GM18861 (cell line): Measurements from ENCODE around the gene FBLN2.

Experiments
- ATAC-seq: cut with Tn5 transposase; IDR thresholded peaks from one replicate; pipeline ENCODE4 v1.9.1; 2021; ENCODE audit not compliant: unreplicated experiment

The FBLN2 gene

DNA sequence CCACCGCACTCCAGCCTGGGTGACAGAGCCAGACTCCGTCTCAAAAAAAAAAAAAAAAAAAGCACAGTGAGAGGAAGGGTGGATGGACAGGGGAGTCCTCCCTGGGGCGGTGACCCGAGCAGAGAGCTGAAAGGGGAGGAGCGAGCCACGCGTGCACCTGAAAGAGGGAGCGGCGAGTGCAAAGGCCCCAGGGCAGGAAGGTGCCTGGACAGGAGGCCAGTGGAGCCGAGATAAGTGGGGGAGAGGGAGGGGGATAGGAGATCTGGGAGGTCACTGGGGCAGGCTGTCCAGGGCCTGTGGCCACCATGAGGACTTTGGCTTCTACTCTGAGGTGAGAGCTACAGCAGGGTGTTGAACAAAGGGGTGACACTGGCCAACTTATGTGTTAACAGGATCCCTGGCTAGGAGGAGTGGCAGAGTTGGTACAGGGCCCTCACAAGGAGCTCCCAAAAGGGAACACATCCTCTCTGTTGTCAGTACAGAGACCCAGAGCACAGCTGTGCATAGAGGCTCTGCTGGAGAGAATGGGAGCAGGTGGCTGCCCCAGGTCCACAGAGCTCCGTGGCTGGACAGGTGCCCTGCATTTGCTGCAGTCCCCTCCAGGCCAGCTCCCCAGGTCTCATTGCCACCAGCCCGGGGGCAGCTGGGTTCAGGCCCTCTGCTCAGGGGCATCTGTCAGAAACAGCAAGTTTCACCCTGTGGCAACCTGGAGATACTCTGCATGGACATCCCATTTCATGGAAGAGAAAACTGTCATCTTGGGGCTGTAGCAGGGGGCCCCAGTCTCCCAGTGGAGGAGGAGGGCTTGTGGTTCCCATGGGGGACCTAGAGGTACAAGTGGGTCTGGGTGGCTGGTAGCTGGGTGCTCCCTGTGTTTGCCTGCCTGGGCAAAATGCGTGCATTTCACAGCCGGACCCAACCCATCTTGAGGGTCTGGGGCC, 28.5 kb downstream of the FBLN2 start:
- no peak for ATAC-seq

DNA sequence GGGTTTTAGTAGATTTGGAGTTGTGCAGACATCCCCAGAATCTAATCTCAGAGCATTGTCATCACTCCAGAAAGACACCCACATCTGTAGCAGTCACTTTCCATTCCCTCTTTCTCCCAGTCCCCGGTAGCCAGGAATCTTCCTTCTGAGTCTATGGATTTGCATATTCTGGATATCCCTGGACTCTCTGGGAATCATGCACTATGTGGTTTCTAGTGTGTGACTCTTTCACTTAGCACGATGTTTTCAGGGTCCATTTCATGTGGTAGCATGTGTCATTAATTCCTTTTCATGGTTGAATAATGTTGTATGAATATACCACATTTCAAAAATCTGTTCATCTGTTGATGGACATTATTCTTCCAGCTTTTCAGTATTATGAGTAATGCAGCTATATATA, 29.3 kb downstream of the FBLN2 start:
- no peak for ATAC-seq

DNA sequence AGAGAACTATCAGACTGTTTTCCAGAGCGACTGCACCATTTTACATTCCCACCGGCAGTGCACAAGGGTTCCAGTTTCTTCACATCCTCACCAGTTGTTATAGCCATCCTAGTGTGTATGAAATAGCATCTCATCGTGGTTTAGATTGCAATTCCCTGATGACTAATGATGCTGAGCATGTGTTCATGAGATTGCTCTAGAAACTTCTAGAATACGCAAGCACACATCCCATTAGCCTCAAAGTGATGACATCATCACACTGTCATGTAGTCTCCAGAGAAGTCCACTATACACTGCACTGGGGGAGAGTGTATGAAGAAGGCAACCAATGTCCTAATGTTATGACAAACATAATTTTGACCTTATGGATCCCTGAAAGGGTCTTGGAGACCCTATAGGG, 30.1 kb downstream of the FBLN2 start:
- no peak for ATAC-seq

DNA sequence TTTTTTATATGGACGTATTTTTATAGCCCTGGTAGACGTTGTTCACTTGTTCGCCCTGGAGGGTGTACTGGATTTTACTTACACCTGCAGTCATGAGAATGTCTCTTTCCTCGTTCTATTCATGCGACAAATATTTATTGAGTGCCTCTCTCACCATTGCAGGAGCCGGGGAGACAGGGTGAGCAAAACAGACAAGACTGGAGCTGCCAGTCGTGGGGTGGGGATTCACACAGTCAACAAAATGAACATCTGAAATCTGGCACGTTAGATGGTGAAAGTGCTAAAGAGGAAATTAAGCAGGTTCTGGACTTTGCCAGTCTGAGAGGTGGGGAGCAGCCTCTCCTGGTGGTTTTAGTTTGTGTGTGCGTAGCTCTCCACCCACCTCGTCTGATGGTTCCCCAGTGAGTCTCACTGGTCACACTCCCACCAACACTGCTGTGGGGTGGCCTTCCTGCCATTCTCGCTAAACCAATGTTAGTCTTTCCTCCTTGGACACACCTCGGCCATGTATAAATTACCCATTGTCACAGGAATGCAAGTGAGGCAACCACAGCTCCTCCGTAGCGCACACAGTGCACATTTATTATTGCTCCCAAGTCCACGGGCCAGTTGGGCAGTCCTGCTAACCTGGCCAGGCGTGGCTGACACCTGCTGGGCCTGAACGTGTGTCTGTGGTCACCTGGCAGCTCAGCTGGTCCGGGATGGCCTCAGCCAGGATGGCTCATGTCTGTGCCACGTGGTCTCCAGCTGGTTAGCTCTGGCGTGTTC, 31.5 kb downstream of the FBLN2 start:
- no peak for ATAC-seq

DNA sequence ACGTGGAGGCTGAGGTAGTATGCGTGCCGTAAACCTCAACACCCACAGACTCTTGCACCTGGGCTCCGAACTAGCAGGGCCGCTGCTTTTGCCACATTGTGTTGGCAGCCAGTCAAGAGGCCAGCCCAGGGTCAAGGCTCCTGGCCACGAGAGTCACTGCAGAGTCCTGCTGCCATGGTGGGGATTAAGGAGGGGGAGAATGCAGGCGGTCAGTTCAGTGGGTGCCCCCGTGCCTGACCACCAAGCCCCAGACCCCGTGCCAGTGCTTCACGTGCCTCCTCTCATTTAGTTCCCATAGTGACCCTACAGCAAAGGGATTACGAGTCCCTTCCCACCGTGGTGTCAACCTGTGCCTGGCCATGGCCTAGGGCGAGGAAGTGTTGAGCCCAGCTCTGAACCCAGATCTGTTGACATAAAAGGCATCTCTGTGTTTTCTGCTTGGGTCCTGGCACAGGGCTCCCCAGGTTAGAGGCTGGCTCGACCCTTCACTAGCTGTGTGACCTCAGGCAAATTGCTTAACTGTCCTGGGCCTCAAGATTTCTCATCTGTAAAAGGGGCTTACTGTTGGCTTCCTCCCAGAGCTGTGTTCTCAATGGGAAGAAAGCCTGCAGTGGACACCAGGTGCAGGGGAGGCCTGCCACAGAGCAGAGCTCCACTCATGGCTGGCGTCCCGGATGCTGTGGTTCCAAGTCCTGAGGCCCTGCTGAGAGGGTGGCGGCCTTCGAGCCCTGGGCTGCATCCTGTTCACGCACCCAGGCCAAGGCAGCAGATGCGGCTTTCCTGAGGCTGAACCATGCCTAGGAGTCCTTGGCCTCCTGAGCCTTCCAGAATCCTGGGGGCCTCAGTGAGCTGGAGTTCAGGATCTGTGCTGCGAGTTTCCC, 32.8 kb downstream of the FBLN2 start:
- no peak for ATAC-seq

DNA sequence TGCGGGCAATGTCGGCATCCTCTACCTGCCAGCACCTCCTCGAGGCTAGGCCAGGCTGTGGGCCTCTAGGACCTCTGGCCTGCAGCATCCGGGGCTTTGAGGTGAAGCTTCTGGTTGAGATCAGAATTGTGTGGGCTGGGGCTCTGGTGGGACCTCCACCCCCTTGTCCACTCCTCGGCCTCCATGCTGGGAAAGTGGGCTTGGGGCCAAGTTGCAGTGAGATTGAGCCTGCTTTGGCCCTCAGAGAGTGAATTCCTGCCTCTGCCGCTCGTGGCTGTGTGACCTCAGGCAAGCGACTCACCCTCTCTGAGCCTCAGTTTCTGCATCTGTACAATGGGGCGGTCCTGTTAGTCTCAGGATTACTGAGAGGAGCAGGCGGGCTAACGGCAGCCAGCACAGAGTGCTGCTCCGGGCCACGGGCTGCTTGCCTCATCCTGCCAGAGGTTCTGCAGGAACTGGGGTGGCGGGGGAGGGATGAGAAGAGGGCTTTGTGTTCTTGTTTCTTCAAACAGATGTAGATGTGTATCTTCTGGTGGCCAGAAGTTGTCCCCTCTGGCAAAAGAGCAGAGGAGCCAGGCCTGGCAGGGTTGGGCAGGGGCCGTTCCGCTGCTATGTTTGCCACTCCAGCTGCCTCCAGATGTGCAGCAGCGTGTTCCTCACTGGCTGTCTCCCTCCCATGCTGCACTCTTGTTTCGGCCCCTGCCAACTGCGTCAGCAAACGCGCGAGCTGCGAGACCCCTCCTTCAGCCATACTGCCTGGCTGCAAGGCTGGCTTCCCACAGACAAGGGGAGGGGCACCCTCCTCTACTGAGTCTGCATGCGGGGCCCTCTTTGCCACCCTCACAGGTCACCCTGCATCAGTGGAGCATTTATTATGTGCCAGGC, 33.7 kb downstream of the FBLN2 start:
- no peak for ATAC-seq

DNA sequence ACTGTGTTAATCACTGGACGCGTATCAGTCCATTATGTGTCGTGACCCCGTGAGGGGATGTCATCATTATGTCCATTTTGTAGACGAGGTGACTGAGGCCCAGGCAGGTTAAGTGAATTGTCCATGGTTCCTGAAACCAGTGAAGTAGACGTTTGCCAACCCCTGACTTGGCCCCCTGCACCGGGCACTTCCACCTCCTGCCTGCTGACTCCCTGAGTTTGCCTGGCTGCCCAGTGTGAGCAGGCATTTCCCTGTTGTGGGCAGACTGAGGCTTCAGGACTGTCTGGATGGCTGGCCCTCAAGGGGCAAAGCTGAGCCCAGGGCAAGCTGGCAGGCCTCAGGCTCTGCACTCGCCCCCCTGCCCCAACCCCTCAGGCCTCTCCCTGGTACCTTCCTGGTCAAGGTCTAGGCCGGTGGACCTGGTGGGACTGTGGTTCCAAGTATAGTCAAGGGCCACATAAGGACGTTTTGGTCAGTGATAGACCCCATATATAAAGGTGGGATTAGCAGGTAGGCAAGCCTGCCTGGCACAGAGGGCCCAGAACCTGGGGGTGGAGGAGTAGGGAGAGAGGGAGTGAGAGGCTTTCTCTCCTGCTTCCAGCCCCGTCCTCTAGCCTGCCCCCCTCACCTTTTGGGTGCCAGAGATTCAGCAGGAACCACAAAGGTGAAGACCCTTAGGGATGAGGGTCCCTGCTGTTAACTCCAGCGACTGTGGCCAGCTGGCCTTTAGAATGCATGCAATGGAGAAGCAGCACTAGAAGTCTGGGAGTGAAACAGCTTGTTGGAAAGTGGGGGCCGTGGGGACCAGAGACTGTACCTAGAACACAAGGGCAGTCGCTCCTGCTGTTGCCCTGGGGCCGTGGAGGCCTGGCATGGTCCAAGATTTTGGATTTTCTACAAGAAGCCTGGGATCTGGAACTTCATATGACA, 34.6 kb downstream of the FBLN2 start:
- ATAC-seq, result no peak

DNA sequence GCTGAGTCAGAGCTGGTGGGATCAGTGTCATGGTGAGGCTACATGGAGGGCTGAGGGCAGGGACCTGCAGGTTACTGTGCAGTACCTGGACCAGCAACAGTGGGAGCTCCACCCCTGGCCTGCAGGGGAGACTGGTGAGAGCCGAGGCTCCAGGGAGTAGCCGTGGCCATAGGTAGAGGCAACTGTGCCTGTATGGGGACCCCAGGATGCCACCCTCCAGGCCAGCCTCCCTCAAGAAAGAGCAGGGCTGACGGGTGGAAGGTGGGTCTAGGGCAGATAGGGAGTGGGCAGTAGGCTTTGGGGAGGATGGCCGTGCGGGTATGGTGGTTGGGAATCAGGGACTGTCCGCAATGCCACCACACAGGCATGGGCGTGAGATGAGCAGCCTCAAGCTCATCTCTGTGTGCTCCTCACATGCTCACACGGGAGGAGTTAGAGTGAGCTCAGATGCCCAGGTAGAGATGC, 35.5 kb downstream of the FBLN2 start:
- ATAC-seq, result no peak

DNA sequence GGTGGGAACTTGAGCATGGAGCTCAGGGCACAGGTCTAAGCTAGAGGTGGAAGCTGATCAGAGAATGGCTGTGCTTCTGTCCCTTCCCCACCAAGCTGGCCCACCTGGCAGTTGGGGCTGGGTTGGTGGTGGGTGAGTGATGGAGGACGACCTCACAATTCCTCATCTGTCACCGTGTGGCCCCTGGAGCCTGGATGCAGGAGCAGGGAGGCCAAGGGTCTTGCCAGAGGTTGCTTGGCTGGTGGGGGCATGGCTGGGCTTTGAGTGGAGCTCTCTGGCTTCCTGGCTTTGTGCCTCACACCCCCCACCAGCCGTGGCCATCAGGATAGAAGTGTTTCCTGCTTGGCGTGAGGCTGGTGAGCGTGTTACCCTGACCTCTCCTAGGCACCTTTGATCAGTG, 36.0 kb downstream of the FBLN2 start:
- no peak for ATAC-seq

DNA sequence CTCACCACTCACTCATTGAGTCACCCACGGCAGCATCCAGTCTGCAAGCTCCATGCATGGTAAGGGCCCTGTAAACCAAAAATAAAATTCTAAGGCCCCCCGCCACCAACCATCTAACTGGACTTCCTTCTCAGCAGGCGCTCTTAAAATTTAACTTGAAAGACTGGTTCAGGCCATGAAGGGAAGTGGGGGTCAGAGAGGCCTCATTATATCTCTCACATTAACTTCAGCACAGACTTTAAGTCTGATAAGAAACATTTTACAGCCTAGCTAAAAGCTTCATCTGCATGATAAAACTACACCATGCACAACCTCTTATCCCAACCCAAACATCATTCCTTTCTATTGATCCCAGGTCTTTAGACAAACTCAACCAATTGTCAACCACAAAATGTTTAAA, 38.5 kb downstream of the FBLN2 start:
- no peak for ATAC-seq

DNA sequence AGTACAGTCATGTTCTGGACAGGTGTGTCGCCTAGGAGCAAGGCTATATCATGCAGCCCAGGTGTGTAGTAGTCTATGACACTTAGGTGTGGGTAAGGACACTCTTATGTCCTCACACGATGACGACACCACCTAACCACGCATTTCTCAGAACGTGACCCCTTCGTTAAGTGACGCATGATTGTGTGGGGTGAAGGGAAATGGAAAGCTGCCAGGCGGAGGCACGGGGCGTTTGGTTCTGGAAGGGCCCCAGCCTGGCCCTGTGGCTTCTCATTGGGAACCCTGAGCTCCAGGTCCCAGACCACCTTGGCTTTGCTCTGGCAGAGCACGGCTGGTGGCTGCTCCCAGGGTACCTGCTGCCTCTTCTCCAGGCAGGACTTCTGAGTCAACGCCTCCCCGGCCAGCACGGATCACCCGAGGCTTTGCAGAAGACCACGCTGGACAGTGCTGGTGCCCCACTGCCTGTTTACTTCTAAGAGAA, 39.3 kb downstream of the FBLN2 start:
- ATAC-seq, result no peak

DNA sequence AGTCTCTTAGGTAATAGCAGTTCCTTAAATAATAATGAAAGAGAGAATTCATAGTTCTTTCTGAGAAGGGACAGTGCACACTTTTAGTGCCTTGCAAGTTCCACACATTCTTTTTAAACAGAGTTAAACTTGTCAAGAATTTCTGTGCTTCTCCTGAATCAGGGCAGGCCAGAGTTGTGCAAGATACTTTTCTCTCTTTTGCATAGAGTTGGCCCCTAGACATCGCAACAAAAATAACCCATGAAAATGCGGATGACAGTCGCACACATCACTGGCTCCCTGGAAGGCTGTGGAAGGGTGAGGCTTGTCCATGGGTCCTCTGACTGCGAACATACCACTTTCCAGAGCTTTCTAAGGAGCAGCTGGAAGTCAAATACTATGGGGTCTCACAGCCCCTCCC, 40.1 kb downstream of the FBLN2 start:
- ATAC-seq, result no peak

DNA sequence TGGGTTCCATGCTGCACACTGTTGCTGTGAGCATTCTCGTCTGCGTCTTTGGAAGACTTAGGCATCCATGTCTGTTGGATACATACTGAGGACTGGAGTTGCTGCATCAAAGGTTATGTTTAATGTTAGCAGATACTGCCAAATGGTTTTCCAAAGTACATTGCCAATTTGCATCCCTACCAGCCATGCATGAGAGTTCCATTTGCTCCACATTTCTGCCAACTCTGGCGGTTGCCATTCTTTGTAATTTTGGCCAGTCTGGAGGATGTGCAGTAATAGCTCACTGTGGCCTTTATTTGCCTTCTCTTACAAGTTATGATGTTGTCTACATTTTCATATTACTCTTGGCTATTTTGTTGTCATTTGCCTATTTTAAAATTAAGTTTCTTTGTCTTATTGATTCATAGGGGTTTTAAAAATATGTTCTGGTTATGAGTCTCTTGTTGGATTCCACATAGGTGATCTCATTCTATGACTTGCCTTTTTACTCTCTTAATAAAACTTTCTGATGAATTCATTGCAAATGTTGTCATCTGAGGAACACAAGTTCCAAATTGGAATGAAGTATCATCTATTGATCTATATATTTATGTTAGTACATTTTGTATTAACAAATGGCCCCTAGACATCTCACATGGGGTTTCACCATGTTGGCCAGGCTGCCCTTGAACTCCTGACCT, 42.1 kb downstream of the FBLN2 start:
- ATAC-seq, result no peak

DNA sequence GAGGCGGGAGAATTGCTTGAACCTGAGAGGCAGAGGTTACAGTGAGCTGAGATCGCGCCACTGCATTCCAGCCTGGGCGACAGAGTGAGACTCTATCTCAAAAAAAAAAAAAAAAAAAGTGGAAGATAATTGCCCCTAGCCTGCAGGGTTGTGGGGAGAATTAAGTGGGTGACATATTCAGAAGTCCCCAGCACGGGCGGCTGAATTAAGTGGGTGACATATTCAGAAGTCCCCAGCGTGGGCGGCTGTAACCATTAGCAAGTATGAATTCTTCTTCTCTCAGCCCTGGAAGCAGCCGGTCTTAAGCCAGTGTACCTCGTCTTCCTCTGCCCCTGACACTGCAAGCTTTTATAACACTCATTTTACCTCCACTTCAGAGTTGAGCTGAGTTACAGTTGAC, 44.7 kb downstream of the FBLN2 start:
- no peak for ATAC-seq

DNA sequence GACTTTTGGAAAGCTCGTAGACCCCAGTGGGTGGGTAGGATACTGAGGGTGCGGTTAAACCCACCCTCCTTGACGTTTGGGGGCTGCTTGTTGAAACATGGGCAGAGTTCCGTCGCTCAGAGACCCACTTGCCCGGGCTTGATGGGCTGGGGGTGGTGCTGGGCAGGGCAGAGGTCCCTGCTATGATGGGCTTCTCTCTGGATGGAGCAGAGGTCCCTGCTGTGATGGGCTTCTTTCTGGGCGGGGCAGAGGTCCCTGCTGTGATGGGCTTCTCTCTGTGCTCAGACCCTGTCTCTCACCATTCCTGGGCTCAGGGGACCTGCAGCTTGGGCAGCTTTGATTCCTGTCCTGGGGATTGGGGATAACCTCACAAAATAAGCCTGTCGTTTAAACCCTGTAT, 45.2 kb downstream of the FBLN2 start:
- no peak for ATAC-seq

DNA sequence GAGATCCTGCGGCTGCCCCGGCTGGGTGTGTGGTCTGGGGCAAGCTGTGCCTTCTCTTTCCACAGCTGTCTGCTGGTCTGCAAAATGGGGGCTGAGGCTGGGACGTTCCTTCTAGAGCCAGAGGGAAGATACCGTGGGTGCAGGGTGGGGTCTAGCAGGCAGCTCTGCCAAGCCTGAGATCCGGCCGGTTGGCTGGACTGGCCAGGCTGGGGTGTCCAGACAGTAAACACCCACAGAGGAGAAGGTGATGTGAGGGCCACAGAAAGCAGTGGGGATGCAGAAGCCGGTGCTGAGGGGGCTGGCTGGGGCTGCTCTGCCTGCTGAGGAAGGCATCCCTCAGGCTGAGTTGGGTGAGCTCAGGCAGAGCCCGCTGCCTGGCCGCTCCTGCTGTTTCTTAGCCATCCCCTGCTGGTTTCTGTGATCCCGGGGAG, 46.1 kb downstream of the FBLN2 start:
- no peak for ATAC-seq

DNA sequence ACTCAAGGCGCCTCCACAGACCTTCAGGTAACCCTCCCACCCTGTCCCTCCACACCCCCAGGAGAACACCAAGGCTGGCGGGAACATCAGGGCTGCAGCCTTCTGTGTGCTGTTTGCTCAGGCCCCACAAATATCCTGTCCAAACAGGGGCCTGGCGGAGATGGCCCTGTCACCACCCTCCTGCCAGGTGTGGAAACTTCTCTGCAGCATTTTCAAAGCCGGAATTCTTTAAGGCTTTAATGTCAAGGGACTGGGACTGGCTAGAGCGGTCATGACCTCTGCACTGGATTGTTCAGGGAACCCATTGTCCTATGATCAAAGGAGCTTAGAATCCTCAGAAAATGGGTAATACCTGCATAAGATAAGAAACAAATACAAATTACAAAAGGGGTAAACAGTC, 46.6 kb downstream of the FBLN2 start:
- ATAC-seq, result no peak

DNA sequence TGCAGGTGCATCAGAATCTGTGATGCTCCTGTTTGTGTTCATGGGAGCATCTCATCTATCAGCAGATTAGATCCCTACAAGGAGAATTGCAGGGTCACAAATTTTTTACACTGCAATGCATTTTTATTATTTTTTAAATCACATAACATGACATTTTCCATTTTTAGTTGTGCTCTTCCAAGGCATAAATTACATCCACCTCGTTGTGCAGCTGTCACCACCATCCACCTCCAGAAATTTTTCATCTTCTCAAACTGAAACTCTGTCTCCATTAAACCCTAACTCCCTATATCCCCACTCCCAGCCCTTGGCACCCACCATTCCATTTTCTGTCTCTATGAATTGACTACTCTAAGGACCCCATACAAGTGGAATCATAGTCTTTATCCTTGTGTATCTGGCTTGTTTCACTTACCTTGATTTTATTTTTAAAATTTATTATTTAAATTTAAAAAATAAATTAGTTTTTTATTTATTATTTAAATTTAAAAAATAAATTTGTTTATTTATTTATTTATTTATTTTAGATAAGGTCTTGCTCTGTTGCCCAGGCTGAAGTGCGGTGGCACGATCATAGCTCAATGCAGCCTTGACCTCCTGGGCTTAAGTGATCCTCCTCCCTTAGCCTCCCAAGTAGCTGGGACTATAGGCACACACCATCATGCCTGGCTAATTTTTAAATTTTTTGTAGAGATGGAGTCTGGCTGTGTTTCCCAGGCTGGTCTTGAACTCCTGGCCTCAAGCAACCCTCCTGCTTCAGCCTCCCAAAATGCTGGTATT, 47.7 kb downstream of the FBLN2 start:
- no peak for ATAC-seq
